ENCODE data around the gene CD79B. TPM values are rescaled to one million over a fixed set of nuclear protein-coding genes. Genes with fewer than 3 reads are reported as not detected.
A peak's percentile ranks its signal among the peaks of the same experiment; 100 is the strongest.
"Not testable (repeated sequence)": the region's sequence is repeated elsewhere in the genome, so short reads cannot be mapped to it uniquely, and the experiment has no call there.

CD79B gene
- total and polyA plus RNA-seq, 2 of the 13 experiments (the other 11 are each of a cell fraction or from before 2014, with no cell fraction given): not detected

- H3K27ac ChIP-seq (ENCODE audit: extremely low read length, insufficient read depth, low read length); DNase-seq (ENCODE audit: low spot score); H4K20me1 ChIP-seq (ENCODE audit: insufficient read depth, low read length); H3K36me3 ChIP-seq (replicated peaks in 1 of 2; ENCODE audit: control insufficient read depth in 1 of 2, insufficient read depth in 2 of 2, low read length in 2 of 2); FAIRE-seq; CTCF ChIA-PET (ENCODE audit: low intra/inter-chr PET ratio, low total read pairs); H3K4me3 ChIP-seq (replicated peaks in 1 of 3; ENCODE audit: insufficient read depth in 1 of 3, low read depth in 2 of 3, low read length in 3 of 3); H3K79me2 ChIP-seq (ENCODE audit: insufficient read depth, low read length); POLR2A ChIA-PET; H2AFZ ChIP-seq (ENCODE audit: low read length); H3K4me2 ChIP-seq (ENCODE audit: low read depth, low read length); intact Hi-C loops (cut with micrococcal nuclease; ENCODE audit: unreplicated experiment); BruUV-seq (replicated peaks); H3K9me3 ChIP-seq (ENCODE audit: low read length); H3K4me1 ChIP-seq (ENCODE audit: insufficient read depth, low read length); H3K9ac ChIP-seq (ENCODE audit: insufficient read depth, low read depth, low read length); in situ Hi-C loops (cut with HindIII; ENCODE audit: extremely low pct_ligation_motif_present, low pct_unique_long_range_greater_than_20kb): not testable (repeated sequence)
- peaks cover 4 to 26% of the 10 kb centered on the region in 2 experiments; a peak in 3 of 5 replicates for H3K27me3 ChIP-seq (ENCODE audit: control insufficient read depth in 1 of 2, insufficient read depth in 2 of 2, low read length in 2 of 2)
- ATAC-seq: peak; percentile 67; the same call in 2 of the 3 replicates
- 10% methylated on average over 12 of the region's 12 CpGs for WGBS (ENCODE audit: low lambda C conversion rate)
- TF ChIP-seq CTCF (CRISPR knock-in tag; IDR thresholded peaks at IDR 0.05): peak; percentile 21
Observed at GRCh38 chr17:63907161-63907778, 24.9 kb downstream of the CD79B start.

GRCh38 chr17:63904796-63905195 lies 27.3 kb downstream of the CD79B start:
- in situ Hi-C loops (cut with HindIII; ENCODE audit: extremely low pct_ligation_motif_present, low pct_unique_long_range_greater_than_20kb): not testable (repeated sequence)
- WGBS (ENCODE audit: low lambda C conversion rate): 28% methylated on average over 8 of the region's 8 CpGs

More at GRCh38 chr17:63904796-63905195, 27.3 kb downstream of the CD79B start:
- CTCF ChIA-PET (ENCODE audit: low intra/inter-chr PET ratio, low total read pairs); FAIRE-seq; H3K79me2 ChIP-seq (ENCODE audit: insufficient read depth, low read length); POLR2A ChIA-PET; DNase-seq (ENCODE audit: low spot score); intact Hi-C loops (cut with micrococcal nuclease; ENCODE audit: unreplicated experiment); H4K20me1 ChIP-seq (ENCODE audit: insufficient read depth, low read length); H3K27ac ChIP-seq (ENCODE audit: extremely low read length, insufficient read depth, low read length); H3K4me1 ChIP-seq (ENCODE audit: insufficient read depth, low read length); ATAC-seq; H3K4me3 ChIP-seq (replicated peaks in 1 of 3; ENCODE audit: insufficient read depth in 1 of 3, low read depth in 2 of 3, low read length in 3 of 3); H3K36me3 ChIP-seq (replicated peaks in 1 of 2; ENCODE audit: control insufficient read depth in 1 of 2, insufficient read depth in 2 of 2, low read length in 2 of 2); H2AFZ ChIP-seq (ENCODE audit: low read length); H3K9ac ChIP-seq (ENCODE audit: insufficient read depth, low read depth, low read length); BruUV-seq (replicated peaks); H3K4me2 ChIP-seq (ENCODE audit: low read depth, low read length); H3K9me3 ChIP-seq (ENCODE audit: low read length): not testable (repeated sequence)
- peaks cover 3 to 10% of the 10 kb centered on the region in 2 experiments; a peak in 3 of 5 replicates for H3K27me3 ChIP-seq (ENCODE audit: control insufficient read depth in 1 of 2, insufficient read depth in 2 of 2, low read length in 2 of 2)
